Midbrain (tissue), 1 donor: ENCODE results near the gene TMEM184A.

Source experiments
- DNase-seq: peaks from one replicate; lab custom pipeline; 2025; lab: John Stamatoyannopoulos, UW

TMEM184A gene

DNA sequence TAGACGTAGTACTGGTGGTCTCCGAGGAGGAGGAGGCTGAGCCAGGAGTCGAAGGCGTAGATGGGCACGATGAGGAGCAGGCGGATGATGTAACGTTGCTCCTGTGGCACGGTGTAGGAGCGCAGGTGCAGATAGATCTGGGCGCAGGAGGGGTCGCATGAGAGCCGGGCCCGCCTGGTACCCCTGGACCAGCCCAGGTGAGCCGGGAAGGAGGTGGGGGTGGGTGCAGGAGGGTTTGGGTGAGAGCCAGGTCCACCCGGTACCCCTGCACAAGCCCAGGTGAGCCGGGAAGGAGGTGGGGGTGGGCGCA lies 5.2 kb downstream of the TMEM184A start:
- no peak for DNase-seq

DNA sequence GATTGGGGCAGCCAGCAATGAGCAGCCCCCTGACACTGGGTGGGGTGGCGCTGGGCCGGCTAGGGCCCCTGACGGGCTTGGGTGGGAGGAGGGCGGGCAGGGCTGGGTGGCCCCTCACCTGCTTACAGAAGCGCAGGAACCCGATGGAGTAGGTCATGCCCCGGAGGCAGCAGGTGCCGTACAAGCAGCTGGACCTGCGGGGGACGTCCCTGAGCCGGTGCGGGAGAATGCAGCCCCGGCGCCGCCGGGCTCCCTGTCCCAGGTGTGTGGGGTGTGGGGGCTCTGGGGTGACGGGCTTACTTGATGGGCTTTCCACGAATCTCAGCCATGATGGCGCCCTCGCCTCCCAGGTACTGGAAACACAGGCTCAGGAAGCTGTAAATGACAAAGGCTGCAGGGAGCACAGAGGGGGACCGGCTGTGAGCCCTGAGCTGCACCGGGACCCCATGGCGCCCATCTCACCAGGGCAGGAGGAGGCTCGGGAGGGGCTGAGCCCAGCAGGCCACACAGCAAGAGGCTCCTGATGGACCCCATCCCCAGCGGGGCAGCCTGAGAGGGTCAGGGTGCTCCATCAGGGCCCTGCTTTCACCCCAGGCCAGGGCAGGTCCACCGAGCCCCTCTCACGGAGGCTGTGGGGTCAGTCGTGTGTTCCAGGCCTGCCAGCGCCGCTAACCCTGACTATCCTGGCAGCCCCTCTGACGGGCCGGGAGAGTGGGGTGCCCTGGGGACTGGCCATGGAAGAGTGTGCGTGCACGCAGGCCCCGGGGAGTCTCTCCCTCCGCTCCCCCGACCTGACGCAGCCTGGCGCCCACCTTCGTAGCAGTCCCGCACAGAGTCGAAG lies 5.8 kb downstream of the TMEM184A start:
- no peak for DNase-seq

- DNase-seq = no peak
Observed at GRCh38 chr7:1549357-1550004, 6.5 kb downstream of the TMEM184A start.

GRCh38 chr7:1548944-1549343 lies 7.1 kb downstream of the TMEM184A start:
- DNase-seq = no peak

- DNase-seq = no peak
Observed at GRCh38 chr7:1548438-1548831, 7.6 kb downstream of the TMEM184A start.

DNA sequence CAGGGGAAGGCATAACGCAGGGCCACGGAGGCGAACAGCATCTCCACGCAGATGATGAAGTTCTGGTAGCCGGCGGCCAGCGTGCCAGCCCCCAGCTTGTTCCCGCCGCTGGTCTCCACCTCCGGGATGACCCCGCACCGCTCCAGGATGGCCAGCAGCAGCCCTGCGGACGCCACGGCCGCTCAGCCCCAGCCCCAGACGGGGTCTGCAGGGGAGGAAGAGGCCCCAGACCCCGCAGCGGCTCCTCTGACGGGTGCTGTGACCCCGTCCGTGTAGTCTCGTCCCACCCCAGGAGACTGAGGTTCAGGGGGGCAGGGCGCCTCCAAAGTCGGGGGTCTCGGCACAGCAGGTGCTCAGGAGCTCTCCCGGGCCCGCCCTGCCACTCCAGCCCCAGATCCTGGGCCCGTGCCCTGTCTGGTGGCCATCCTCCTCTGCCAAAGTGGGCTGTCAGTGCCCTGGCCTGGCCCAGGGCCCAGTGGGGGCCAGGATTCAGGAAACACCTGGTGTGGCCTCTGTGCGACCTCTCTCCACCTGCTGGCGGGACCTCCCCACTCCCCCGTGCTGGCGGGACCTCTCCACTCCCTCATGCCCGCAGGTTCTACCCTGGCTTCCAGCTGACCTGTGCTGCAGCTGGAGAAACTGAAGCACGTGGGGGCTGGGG lies 8.1 kb downstream of the TMEM184A start:
- DNase-seq = no peak

- no peak for DNase-seq
Observed at GRCh38 chr7:1546909-1547776, 8.9 kb downstream of the TMEM184A start.

DNA sequence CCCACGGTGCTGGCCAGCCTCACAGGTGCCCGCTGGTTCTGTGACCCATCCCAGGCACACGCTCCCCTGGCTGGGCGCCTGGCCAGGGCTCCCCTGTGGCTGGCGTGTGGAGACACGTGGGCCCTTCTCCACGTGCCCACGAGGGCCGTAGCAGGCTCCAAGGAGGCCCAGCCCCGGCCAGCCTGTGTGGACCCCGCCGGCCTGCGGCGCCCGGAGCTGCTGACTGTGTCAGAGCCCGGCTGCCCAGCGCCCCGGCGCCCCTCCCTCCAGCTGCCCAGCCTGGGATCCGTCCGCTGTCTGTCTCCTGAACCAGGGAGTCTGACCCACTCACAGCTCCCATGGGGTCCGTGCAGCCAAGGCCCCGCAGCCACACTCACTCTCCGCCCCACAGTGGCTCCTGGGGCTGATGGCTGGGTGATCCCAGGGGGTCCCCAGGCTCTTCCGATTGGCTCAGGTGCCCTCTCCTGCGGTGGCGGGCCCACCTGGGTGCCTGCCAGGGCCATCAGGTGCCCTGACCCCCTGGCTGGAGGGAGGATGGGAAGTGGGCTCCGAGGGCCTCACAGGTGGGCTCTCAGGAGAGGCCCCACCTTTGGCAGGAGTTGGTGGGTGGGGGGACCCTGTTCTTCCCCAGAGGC lies 9.6 kb downstream of the TMEM184A start:
- DNase-seq = no peak

DNA sequence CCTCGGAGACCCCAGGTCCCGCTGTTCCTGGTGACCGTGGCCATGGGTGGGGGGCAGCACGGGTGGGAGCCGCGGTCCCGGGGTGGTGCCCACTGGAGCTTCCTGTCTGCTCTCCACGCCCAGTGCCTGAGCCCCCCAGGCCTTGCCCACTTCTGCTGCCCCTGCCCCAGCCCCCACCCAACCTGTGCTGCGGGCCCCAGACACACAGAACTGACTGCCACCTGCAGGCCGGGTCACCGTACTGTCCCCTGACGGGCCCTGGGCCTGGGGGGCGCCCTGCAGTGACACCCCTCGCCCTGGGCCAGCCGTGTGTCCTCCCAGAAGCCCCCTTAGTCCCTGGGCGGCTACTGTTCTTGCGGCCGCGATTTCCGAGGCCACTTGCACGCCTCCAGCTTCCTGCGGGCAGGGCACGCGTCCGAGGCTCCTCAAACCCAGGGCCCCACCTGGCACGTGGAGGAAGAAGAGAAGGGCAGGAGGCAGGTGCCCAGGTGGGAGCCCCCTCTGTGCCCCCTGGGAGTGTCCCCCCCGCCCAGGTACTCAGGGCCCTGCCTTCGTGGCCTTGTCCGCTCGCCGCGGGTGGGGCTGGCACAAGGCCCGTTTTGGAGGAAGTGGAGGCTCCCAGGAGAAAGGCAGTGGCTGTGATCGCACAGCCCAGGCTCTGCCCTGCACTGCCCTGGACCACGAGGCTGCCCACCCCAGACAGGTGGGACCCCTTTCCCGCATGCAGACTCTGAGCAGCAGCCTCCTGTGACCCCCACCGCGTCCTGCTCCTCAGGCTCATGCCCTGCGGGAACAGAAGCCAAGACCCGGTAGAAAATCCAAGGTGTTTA lies 10.4 kb downstream of the TMEM184A start:
- no peak for DNase-seq

- DNase-seq = no peak
Observed at GRCh38 chr7:1544896-1545416, 11.0 kb downstream of the TMEM184A start.

DNA sequence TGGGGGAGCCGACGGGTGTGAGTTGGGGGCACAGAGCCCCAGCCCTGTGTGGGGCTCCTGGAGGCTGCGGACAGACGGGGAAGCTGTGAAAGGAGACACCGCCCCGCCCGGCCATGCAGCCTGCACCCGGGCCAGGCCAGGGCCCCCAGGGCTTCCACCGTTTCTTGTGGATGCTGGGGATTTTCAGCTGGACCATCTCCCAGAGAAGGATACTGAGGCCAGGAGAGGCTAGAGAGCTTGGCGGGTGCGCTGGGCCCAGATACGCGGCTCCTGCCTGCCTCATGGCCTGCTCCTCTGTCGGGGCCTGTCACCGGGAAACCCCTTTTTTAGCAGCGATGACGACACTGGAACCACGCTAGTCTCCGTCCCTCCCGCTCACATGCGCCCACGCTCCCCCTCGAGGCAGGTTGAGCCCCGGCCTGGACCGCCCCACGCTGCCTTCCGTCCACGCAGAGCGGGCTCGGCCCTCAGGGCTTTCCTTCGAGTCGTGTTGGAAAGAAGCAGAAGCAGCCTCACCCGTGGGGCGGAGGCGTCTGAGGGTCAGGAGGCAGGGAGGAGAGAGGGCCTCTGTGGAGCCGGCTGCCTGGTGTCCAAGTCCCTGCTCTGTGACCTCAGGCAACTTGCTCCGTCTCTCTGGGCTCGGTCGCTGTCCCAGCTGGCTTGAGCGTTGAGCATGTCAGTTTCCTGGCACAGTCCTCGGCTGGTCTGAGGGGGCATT lies 11.7 kb downstream of the TMEM184A start:
- DNase-seq = no peak

DNA sequence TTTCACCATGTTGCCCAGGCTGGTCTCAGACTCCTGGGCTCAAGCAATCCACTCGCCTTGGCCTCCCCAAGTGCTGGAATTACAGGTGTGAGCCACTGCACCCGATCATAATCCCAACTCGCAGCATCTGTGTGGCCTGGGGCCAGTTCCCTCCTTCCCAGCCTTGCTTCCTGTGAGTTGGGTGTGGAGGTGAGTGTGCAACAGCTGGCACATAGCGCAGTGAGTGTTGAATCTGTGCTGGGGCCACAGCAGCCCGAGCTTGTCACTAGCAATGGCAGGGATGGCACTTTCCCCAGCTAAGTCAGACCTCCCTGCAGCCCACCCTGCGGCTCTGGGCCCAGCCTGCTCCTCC lies 12.2 kb downstream of the TMEM184A start:
- DNase-seq = no peak

GRCh38 chr7:1542841-1543747 lies 12.9 kb downstream of the TMEM184A start:
- DNase-seq = no peak

- no peak for DNase-seq
Observed at GRCh38 chr7:1542329-1542728, 13.7 kb downstream of the TMEM184A start.

DNA sequence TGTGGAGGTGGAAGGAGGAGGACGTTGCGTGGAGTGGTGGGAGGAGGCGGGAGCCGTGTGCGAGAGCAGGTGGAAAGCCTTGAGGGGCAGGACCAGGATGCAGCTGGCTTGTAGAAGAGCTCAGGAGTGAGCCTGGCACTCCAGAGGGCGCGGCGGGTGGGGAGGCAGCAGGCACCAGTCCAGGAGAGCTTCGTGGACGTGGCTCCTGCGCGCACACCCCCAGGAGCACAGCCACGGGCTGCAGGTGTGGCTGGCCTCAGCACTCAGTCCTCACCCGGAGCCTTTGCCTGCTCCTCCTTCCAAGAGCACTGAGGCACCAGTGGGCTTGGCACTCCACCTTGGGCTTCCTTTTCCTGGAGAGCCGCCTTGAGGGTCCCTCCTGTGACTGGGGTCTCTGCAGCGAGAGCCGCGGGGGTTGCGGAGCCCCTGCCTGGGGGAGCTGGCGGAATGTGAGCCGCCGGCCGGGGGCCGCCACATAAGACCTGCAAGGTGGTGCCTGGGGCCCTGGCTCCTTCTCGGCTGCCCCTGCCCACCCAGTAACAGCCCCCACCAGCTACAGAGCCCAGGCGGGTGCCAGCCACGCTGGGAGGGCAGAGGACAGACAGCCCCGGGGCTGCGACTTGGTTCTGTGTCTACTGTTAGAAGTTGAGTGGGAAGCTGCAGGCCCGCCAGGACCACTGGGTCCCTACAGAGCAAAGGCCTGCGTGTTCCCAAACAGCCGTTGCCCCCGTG lies 14.4 kb downstream of the TMEM184A start:
- DNase-seq = no peak

- no peak for DNase-seq
Observed at GRCh38 chr7:1540776-1541271, 15.2 kb downstream of the TMEM184A start.

GRCh38 chr7:1539882-1540775 lies 15.9 kb downstream of the TMEM184A start:
- no peak for DNase-seq
